Epithelial cell of proximal tubule (primary cell): ENCODE results near the gene EEF1G. TPM values are rescaled to one million over a fixed set of nuclear protein-coding genes. Genes with fewer than 3 reads are reported as not detected.
A peak's percentile ranks its signal among the peaks of the same experiment; 100 is the strongest.

Source experiments
- DNase-seq: peaks from one replicate; pipeline ENCODE4 v3.0.0-alpha.2; 2011; ENCODE audit warnings: low read depth
- H3K4me3 ChIP-seq: 2 replicates; pipeline ENCODE4 v1.5.1; 2011; ENCODE audit warnings: low read depth, mild to moderate bottlenecking, low read length
- total RNA-seq: library from RNA; depleted of rRNA; stranded (reverse); fragments of >200 nt; gene quantifications from 2 replicates; pipeline ENCODE4 v1.2.3, GENCODE V29; 2015
- TF ChIP-seq, protein P1 (sequence below): conservative IDR thresholded peaks from 2 replicates; pipeline ENCODE4 v1.5.1; 2012; ENCODE audit warnings: low read depth, mild to moderate bottlenecking, low read length

EEF1G gene
- total RNA-seq, 1 donor from 2014 or later = 2,170 TPM

DNA sequence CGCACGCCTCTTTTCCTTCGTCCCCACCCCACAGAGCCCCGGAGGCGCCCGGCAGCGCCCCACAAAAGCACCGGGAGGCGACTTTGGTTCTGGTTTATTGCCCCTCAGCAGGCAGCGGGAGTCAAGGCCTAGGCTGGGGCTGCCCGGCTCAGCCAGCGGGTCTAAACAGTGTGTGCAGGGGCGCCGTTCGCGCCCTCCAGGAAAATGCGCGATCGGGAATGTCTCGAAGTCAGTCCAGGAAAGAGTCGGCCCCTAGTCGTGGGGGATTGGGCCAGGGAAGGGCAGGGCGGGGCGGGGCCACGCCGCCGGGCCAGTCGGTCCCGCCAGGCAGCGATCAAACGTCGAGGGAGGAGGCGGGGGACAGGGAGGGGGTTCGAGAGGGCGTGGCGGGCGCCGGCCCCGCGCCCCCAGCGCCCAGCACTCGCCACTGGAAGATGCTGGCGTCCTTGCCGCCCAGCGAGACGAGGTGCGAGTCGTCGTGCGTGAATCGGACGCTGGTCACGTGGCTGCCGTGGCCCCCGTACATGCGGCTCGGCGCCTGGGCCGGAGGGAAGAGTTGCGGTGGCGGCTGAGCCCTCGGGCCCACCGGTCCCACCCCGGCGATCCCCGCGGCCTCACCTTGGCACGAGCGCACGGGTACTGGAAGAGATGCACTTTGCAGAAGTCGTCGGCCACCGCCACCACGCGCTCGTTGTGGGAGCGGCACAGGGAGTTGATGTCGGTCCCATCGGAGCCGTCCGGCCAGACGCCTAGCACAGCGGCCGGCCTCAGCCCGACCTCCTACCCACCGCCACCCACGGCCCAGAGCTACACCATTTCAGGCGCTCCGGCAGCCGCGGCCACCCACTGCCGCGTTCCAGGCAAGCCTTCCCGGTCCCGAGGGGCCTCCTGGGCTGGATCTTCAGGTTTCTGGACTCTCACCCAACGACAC lies 28.7 kb upstream of the EEF1G start:
- peak overlapping the region; percentile 84 for H3K4me3 ChIP-seq
- TF ChIP-seq, protein P1, sequence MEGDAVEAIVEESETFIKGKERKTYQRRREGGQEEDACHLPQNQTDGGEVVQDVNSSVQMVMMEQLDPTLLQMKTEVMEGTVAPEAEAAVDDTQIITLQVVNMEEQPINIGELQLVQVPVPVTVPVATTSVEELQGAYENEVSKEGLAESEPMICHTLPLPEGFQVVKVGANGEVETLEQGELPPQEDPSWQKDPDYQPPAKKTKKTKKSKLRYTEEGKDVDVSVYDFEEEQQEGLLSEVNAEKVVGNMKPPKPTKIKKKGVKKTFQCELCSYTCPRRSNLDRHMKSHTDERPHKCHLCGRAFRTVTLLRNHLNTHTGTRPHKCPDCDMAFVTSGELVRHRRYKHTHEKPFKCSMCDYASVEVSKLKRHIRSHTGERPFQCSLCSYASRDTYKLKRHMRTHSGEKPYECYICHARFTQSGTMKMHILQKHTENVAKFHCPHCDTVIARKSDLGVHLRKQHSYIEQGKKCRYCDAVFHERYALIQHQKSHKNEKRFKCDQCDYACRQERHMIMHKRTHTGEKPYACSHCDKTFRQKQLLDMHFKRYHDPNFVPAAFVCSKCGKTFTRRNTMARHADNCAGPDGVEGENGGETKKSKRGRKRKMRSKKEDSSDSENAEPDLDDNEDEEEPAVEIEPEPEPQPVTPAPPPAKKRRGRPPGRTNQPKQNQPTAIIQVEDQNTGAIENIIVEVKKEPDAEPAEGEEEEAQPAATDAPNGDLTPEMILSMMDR = no peak
- DNase-seq = no peak

DNA sequence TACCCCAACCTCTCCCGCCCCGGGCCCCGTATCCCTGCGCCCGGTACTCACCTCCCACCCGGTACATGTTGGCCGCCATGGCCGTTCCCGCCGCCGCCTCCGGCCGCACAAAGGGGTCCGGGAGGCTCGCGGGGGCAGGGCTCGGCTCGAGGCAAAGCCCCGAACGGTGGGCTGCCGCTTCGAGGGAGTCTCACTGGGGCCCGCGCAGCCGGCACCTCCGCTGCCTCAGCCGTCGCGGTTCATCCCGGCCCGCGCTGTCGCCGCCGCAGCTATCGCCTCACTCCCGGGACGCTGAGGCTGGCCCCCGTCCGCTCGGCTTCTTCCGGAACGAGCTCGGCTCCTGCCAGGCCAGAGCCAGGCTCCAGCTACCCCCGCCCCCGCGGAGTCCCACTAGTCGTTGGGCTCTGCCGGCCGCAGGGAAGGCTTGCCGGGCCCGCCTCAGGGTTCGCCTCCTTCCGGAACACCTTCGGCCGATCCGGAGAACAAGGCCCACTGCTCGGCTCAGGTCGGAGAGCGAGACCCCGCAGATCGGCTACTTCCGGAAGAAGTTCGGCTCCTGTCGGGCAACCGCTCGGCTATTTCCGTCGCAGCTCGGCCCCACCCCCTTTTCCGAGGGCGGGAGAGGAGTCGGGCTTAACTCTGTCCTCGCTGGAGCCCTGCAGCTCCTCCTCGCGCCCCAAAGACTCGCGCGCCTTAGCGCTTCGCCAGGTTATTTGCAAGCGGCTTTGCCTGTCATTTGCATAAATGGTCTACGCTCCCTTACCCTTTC lies 27.9 kb upstream of the EEF1G start, which contains the start of gene MTA2:
MTA2 (minus strand) TSS at position 494 of the 769 bp plus-strand sequence; CDS start at position 79, 415 bp downstream.
- DNase-seq = peak; percentile 78
- TF ChIP-seq, protein P1 = no peak
- H3K4me3 ChIP-seq = peak within 1 kb of the TSS; percentile 84

DNA sequence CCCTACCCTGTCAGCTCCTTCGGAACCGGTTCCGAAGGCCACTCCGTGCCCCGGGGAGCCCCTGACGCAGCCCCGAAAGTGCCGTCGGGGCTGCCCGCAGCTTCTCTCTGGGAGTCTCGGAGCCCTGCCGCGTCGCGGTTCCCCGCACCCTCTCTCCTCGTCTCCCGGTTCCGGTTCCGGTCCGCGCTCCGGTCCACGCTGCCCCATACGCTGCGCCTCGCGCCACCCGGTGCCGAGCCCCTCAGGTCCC lies 27.4 kb upstream of the EEF1G start:
- DNase-seq = no peak
- TF ChIP-seq, protein P1 = no peak
- H3K4me3 ChIP-seq = peak overlapping the region; percentile 84

DNA sequence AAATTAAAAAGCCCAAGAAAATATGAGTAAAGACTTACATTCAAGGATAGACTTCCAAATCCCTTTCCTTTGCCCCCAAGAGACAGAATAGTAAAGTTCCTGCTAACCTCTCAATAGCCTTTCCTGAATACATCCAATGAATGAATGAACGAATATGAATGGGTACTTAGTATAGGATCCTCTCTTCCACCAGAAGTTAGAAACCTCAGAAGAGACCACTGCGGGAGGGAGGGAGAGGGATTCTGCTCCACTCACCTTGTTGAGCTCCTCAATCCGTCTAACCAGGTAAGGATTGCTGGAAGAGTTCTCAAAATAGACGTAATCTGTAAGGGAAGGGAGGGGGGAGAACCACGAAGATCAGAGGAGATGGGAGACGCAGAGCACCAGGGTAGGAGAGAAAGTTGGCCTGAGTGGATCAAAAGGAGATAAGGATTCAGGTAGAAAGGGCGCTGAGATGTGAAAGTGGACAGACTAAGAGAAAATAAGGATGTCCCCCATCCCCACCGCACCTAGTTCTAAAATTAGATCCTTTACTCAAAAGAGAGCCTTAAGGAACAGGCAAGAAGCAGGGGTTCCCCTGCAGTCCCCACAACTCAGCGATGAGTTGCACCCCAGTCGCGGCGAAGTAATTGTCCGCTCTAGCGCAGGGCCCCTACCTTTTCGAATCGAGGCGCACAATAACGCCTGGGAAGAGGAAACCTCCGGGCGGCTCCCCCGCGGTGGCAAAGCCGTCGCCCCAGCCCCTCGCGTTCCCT lies 26.9 kb upstream of the EEF1G start:
- DNase-seq = no peak
- H3K4me3 ChIP-seq = peak overlapping the region; percentile 84
- TF ChIP-seq, protein P1 = no peak

DNA sequence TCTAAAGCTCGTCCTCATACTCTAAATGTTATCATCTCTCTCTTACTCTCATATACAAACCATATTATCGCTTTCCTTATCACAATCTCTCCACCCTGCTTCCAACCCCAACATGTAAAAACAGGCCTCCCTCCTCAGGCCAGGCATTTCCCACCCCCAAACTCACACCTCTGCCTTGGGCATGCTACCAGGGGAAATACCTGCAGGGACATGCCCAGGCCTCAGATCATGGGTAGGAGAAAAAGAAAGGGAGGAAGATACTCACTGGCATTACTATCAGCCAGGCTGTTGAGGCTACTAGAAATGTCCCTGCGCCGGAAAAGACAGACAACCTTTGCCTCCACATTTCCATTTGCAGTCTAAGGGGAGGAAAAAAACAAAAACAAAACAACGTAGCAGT lies 26.2 kb upstream of the EEF1G start:
- peak overlapping the region; percentile 84 for H3K4me3 ChIP-seq
- TF ChIP-seq, protein P1 = no peak
- DNase-seq = no peak

DNA sequence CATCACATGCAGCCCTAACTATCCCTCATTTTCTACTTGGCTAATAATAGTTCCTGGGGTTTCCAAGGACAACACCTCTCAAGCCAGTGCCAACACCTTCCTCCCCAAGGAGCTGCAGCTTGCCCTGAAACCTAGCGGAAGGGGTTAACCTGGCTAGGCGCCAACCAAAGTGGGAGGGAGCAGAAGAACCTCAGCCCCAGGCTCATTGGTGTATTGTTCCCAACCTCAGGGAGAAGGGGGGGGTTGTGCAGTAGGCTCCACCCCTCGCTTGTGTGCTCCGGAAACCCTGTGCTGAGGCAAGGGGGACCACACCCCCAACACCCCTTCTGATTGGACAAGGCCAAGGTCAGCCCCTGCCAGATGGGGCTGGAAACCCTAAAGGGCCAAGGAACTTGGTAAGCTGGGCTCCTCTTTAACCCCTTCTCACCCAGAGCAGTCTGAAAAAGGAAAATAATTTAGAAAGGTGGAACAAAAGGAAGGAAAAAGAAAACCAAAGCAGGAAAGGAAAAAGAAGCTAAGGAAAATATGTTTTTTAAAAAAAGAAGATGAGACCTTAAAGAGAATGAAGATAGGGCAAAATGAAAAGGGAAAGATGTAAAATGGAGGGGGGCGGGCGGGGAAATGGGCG lies 25.5 kb upstream of the EEF1G start:
- DNase-seq = no peak
- H3K4me3 ChIP-seq = peak overlapping the region; percentile 84
- TF ChIP-seq, protein P1 = no peak
